Activated CD8-positive, alpha-beta memory T cell treated with anti-CD3 and anti-CD28 coated beads, Interleukin-2, amount 50 U/mL, for 1 hour (primary cell): ENCODE results near the gene HOXC12.

Experiments
- DNase-seq: peaks from one replicate; pipeline ENCODE4 v3.0.0-alpha.2; 2020; ENCODE audit errors: extremely low read depth

The HOXC12 gene, protein sequence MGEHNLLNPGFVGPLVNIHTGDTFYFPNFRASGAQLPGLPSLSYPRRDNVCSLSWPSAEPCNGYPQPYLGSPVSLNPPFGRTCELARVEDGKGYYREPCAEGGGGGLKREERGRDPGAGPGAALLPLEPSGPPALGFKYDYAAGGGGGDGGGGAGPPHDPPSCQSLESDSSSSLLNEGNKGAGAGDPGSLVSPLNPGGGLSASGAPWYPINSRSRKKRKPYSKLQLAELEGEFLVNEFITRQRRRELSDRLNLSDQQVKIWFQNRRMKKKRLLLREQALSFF

DNA sequence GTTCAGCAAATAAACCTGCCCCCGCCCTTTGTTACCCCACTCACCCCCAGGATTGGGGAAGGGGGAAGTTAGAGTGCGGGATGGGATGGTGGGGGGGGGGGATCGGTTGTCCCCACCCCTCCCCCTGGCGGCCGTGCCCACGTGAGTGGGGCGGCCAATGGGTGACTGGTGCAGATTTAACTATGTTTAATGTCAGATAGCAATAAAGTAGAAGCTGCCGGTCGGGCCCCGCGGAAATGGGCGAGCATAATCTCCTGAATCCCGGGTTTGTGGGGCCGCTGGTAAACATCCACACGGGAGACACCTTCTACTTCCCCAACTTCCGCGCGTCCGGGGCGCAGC, at the start of gene HOXC12:
TSS of gene HOXC12 (plus strand) at position 210 of the 342 bp plus-strand sequence. CDS start at position 237, 27 bp downstream.
- no peak for DNase-seq

DNA sequence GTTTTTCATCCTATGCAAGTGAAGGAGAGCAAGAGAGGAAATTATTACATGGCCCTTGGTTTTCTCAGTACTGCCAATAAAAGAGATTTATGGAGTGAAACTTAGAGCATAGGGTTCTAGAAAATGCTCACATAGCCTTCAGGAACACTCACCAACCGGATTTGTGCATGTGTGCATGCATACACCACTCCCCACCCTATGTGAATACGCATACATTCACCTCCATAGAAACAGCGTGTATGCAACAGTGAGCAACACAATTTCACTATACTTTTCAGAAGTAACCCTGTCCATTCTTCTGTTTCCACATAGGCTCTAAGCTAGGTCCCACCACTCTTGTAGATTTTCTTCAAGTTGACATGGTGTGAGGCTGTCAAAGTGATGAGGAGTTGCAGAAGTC, 47.6 kb upstream of the HOXC12 start:
- DNase-seq, result no peak

DNA sequence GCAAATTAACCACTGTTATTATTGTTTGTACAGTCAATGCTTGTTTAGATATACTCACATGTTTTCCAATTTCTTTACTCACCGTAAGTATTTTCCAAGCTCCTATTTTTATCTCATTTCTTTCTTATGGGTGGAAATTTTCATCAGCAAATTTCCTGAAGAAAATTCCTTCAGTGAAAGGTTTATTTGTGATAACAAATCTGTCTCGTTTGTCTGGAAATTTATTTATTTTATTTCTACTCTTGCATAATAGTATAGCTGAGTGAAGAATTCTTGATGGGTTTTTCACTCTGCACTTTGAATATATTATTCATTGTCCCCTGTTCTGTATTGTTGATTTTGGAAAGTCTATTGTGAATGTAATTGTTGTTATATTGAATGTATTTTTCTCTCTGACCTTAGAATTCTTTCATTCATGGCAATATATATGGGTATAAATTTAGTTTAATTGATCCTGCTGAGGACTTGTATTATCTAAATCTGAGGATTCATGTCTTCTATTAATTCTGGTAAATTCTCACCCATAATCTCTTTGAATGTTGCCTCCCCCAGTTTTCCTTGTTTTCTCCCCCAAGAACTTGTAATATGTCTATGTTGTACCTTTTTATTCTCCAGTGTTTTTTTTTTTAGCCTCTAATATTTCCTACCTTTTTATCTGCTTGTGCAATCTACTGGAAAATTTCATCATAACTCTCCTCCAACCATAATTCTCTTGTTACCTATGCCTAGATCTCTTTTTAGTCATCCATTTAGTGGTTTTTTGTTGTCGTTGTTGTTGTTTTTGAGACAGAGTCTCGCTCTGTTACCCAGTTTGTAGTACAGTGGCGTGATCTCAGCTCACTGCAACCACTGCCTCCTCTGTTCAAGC, 37.7 kb upstream of the HOXC12 start:
- DNase-seq, result no peak

DNA sequence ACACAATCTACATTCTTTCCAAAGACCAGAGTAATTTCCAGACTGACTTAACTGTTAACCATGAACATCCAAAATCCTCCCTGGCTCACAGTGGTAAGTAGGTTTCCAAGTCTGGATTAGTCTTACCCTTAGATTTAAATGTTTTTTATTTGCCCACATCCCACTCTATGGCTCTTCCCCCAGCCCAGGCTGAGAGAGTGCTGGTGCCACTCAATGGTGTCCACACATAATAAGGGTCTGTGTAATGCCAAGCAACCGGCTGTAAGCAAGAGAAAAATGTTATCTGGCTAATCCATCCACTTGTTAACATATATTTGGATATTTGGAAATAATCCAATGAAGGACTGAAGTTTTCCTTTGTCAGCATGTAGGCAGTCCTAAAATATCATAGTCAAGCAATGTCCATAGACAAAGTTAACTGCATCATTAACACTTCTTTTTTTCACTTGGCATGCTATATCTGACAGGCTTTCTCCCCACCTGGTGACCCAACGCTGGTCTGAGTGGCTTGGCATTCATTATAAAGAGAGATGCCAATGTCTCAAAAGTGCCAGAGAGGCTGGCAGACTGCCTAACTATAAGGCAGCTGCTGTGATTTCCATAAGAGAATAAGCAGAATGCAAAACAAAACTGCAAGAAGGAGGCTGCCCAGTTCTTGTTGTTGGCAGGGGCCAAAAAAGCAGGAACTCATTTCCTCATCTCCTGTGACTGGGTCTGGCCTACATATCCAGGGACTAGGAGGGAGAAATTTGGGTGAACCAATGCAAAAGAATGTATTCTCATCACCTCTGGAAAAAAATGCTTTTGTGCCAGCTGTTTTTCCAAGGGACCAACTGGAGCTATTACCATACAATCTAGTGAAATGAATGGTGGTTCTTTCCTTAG, 29.9 kb upstream of the HOXC12 start:
- no peak for DNase-seq

DNA sequence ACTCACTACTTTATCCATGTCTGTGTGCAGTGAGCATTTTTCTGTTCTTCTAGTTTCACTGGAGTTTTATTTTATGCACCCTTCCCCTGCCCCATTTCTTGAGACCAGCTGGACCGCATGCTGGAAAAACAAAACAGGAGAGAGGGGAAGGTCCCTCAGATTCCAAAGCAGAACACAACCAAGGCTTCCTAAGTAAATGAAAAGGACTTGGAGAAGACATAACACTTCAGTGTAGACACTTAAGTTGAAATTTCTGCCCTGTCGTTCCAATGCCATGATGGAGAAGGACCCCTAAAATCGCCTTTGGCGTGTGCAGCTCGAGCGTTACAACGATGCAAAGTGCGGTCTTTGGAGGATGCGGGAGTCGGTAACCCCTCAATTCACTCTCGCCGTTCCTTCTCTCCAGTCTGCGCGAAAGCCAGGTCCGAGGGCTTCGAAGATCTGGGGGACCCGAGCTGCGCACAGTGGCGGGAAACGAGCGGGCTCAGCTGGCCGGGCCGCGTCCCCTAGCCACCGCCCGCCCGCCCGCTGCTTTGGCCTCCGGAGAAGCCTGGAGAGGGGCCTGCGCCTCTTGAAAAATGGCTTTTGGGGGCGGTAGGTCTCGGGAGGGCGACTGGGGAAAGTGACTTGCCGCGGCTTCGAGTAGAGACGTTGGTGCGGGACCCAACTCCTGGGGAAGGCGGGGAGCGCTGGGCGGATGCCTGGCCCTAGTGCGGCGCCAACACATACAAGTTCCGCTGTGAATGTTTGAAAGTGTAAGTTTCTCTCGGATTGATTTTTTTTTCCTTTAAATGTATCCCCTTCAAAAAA, 27.3 kb upstream of the HOXC12 start:
- no peak for DNase-seq

DNA sequence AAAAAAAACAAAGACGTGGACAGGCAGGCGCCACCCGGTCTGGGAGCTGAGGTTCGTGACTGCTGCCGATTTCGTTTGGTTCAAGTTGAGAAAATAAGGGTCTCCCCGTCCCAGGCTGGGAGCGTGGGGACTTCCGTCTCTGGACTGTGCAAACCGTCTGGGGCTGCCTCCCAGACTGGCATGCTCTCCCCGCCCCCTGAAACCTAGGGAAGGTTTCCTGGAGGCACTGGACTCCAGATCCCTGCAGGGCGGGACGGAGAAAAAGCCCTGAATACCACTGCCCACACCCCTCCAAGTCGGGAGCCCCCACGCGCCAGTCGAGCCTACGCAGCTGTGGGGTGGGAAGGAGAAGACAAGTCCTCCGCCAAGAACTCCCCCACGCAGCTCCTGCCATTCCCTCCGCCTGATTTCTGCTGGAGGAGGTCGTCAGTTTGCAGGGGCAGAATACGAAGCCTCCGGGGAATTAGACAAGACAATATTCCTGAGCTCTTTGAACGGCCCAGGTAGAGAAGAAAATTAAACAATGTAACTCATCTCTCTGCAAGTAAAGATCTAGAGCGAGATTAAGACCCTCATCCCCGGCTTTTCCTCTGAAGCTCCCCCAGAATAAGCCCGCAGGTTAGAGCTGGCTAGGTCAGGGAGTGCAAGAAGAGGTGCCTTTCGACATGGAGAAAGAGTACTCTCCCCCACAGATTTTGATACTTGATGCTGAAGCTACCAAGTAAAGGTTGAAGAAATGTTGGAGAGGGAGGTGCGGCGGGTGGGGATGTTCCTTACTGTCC, 26.5 kb upstream of the HOXC12 start:
- DNase-seq, result no peak

DNA sequence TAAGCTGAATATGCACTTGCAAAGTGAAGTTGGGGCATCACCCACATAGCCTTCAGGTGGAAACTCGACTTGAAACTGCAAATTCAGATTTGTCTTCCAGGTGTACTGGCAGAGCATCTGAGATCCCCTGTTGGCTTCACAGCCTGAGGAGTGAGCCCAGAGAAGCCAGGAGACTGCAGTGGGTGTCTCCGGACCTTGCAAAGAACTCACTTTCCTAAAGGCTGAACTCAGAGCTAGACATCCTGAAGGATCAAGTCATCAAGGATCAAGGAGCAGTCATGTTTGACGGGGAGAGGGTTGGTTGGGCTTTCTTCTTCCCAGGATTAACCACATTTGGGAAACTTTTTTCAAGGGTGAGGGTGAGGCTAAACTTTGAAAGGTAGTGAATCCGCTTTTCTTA, 25.2 kb upstream of the HOXC12 start:
- DNase-seq, result no peak

DNA sequence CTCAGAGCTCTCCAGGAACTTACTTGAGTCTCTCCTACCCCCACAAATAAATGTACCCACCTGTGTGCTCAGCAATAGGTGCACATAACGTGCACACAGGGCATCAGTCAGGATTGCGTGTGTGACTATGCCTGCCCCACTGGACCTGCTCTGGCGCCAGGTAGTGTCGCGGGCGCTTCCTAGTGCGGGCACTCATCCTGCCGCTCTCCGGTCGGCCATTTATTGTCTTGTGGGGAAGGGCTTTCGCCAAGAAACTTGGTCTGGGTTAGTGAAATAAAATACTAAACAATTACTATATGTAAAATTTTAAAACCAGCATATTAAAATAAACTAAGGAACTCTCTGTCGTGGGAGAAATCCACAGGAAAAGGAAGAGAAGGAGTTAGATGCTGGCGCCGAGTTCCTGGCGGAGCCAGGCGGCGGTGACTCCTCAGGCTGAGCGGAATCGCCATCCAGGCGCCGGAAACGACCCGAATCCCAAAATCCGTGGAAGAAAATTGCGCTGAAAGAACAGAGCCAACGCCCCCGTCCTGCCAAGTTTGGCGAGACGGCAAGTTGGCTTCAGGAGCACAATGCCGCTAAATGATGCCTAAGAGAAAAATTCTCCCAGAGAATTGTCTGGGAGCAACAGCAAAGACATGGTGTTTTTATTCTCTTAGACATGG, 24.0 kb upstream of the HOXC12 start:
- no peak for DNase-seq

DNA sequence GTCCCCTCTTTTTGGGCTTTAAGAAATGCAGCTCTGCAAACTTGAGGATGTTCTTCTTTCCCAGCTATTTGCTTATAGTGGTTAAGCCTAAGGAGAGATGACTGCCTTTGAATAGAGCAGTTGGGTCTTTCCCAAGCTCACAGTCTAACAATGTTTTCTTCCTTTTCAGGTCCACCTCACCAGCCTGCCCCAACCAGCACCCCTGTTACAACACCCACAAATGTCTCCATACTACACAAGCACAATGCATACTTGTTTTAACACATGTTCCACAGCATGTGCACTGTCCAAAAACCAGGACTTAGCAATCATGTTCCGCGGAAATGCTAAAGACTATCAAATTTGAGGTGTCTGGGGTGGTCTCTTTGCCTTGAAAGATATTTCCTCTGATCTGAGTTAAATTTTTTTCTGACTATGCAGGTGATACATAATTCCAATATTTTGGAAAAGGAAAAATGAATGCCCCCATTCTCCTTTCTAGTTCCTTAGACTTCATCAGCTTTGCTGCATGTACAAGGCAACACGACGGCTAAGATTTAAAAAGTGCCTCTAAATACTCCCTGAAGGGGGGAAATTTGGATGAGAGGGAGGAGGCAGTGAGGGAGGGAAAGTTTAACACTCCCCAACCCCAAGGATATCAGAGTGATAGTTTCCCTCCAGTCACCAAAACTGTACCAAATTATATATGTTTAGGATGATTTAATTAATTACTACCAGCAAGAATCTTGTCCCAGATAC, 22.7 kb upstream of the HOXC12 start:
- DNase-seq, result no peak

DNA sequence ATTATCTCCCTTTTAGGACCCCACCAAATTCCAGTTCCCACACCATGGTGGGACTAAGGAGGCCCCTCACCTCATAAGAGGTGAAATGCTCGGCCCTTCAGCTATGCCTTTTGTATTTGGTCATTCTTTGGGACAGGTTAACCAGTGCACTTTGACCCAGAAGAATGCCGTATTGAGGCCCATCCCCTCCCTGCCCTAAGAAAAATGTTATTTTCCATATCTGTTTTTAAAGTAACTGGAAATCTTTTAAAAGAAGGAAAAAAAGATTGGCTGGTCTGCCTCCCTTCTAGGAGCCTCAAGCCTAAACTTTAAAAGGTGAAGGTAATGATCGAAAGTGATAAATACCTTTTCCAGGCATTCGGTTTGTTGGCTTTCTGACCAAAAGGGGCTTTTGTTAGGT, 21.8 kb upstream of the HOXC12 start:
- no peak for DNase-seq

DNA sequence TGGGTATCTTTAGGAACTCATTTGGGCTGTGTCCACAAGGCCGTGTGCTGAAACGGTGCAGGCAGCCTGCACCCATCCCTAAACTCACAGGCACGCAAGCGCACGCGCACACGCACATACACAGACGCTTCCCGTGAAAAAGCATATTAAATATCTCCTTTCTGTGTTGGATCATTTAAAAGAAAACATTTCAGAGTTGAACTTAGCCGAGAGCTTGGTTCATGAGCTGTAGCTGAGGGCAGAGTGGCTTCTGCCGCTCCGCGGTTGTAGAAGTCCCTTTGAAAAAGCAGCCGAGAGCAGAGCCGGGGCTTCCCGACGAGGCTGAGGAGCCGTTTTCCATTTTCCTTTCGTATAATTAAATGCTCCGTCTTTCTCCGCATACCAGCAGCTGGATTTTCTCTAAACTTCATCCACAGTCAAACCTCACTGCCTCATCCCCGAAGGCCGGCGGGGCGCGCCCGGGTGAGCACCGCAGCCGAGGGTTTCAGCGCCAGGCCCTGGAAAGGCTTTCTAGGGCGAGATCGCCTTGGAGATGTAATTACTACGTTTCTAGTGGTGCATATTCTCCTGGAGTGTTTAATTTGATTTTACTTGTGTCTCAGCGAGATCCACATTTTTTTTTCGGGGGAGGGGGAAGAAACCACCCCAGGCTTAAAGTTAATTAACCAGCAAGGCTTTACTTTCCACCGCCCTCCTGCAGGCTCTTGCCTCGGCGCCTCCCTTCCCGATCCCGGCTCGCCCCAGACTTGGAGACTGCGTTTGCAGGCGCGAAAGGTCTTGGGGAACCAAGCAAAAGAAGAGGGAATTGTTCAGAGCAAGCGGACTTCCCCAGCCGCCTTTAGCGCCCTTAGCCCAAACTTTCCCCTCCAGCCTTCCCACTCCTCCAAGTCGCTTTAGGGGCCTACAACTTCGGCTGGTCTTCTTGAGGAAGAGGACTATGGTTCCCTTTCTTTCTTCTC, 19.0 kb upstream of the HOXC12 start:
- DNase-seq, result no peak

DNA sequence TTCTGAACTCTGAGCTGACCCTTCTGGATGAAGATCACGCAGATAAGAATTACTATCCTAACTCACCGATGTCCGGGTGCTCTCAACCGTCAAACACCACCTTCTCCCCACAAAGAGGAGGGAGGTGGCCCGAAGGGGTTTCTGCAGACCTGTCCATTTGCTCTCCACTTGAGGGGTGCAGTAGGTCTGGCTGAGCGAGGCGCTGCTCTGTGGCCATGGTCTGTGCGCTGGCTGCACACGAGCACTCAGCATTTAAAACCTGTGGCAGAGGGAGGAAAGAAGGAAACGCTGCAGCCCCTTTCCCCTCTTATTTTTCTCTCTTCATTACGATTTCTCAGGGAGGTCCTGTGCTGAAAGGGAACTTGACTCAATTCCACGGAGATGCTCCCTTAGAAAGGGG, 17.6 kb upstream of the HOXC12 start:
- no peak for DNase-seq

DNA sequence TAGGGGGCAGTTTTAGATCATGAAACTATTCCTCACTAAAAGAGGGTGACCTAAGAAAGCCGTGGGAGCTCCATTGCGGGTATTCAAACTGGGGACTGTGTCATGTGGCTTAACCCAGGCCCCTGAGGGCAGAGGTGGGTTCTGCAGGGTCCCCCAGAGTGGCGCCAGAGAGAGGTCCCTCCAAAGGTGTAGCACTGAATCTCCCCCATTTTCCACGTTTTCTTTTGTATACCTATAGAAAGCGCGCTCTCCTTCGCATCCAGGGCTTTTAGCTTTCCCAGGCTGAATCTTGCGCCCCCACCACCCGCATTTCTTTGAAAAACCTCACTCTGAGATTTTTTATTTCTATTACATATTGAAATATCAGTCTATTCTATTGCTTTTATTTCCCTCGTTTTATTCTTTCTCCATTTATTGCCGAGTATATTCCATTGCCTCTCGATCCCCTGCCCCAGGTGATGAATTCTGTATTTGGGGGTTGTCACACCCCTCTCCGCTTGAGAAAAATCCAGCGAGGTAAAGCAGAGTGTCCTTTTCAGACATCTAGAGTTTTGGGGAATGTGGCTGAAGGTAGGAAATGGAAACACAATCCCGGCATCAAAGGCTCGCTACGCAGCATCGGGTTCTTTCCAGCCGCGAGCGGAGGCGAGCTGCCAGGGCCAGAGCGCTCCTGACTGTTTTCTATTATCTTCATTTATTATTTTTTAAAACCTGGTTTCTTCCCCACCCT, 16.9 kb upstream of the HOXC12 start:
- DNase-seq, result no peak

DNA sequence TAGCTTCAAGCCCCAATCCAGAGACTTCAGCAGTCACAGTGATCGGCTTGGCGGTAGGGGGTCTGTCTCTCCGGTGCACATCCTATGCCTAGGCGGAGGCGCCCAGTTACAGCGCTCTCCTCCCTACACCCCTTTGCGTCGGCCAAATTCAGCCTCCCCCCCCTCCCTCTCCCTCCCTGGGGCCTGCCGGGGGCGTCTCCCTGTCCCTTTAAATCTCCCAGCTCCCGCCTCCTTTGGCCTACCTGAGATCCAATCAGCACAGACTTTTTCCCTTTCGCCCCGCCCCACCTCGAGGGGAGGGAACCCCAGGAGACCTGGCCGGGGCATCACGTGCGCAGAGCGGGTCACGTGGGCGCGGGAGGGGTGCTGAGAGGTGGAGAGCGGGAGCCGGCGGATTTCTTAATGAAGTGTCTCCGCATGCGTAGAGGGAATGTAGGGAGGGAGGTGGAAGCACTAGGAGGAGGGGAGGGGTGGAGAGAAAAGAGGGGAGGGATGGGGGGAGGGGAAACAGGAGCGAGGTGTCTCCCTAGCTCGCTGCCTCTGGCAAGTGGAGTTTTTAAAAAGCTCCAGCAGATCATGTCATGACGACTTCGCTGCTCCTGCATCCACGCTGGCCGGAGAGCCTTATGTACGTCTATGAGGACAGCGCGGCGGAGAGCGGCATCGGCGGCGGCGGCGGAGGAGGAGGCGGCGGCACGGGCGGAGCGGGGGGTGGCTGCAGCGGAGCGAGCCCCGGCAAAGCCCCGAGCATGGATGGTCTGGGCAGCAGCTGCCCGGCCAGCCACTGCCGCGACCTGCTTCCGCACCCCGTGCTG, 16.2 kb upstream of the HOXC12 start, which contains the start of gene HOXC13:
TSS of gene HOXC13 (plus strand) at position 506 of the 815 bp plus-strand sequence. CDS start at position 582, 76 bp downstream.
- DNase-seq, result no peak

DNA sequence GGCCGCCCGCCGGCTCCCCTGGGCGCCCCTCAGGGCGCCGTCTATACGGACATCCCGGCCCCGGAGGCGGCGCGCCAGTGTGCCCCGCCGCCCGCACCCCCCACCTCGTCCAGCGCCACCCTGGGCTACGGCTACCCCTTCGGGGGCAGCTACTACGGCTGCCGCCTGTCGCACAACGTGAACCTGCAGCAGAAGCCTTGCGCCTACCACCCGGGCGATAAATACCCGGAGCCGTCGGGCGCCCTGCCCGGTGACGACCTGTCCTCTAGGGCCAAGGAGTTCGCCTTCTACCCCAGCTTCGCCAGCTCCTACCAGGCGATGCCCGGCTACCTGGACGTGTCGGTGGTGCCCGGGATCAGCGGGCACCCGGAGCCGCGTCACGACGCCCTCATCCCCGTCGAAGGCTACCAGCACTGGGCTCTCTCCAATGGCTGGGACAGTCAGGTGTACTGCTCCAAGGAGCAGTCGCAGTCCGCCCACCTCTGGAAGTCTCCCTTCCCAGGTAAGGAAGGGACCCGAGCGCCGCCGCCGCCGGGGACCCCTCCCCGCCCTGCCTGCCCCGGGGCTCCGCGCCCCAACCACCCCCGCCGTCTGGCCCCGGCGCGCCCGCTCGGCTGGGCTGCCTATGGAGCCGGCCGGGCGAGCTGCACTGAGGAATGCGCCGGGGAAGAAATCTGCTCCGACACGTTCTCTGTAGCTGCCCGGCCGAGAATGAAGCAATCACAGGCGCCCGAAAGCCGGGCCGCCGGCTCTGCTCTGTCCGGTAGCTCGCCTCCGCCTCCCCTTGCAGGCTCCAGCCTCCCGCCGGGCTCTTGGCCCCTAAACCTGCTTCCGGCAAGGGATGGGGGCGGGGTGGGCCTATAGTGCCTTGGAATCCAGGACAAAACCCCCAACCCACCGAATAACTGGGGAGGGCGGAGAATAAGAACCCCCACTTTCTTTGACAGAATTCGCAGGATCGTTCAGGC, 15.3 kb upstream of the HOXC12 start:
- no peak for DNase-seq
